ENCODE measurements around the gene ZBTB38. TPM values are rescaled to one million over a fixed set of nuclear protein-coding genes. Genes with fewer than 3 reads are reported as not detected.

ZBTB38 gene
- total and polyA plus RNA-seq, 10 donors: 4.8 to 122 (median 58.5) TPM

DNA sequence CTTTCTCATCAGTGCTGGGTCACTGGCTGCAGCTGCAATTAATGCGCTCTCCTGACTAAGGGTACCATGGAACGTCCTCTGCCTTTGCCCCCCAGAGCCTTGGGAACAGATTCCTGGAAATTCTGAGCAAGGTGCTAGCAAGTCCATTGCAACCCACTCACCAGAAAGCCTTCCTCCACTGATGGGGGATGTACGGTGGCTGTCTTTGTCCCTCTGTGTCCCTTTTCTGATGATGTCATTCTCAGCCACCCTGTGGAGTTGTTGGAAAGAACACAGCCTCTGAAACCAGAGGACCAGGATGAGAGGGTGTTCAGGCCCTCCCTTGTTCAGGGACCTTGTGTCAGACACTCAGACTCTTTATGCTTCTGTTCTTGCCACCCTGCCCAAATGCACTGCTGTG, 38.1 kb upstream of the ZBTB38 start:
- no peak overlapping the region for H3K4me3 ChIP-seq
- no peak for DNase-seq
- no peak for TF ChIP-seq POLR2AphosphoS5 (IDR thresholded peaks at IDR 0.05)
- TF ChIP-seq, protein P1, sequence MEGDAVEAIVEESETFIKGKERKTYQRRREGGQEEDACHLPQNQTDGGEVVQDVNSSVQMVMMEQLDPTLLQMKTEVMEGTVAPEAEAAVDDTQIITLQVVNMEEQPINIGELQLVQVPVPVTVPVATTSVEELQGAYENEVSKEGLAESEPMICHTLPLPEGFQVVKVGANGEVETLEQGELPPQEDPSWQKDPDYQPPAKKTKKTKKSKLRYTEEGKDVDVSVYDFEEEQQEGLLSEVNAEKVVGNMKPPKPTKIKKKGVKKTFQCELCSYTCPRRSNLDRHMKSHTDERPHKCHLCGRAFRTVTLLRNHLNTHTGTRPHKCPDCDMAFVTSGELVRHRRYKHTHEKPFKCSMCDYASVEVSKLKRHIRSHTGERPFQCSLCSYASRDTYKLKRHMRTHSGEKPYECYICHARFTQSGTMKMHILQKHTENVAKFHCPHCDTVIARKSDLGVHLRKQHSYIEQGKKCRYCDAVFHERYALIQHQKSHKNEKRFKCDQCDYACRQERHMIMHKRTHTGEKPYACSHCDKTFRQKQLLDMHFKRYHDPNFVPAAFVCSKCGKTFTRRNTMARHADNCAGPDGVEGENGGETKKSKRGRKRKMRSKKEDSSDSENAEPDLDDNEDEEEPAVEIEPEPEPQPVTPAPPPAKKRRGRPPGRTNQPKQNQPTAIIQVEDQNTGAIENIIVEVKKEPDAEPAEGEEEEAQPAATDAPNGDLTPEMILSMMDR (IDR thresholded peaks at IDR 0.05 in 8 of 11, conservative IDR thresholded peaks at IDR 0.05 in 3 of 11): no peak
- intact Hi-C loops (cut with DNase I; ENCODE audit: low total_unique reads): no loop called here
- H3K9me3 ChIP-seq: no peaks in the 10 kb centered on the region
- no peaks in the 10 kb centered on the region for H3K4me1 ChIP-seq
- no peaks in the 10 kb centered on the region for H3K36me3 ChIP-seq
- H3K27me3 ChIP-seq (replicated peaks in 1 of 7): no peaks in the 10 kb centered on the region
- H3K27ac ChIP-seq: no peak overlapping the region
- WGBS, 5 donors: 91 to 100% (median 94%) methylated on average over 3 of the region's 3 CpGs

DNA sequence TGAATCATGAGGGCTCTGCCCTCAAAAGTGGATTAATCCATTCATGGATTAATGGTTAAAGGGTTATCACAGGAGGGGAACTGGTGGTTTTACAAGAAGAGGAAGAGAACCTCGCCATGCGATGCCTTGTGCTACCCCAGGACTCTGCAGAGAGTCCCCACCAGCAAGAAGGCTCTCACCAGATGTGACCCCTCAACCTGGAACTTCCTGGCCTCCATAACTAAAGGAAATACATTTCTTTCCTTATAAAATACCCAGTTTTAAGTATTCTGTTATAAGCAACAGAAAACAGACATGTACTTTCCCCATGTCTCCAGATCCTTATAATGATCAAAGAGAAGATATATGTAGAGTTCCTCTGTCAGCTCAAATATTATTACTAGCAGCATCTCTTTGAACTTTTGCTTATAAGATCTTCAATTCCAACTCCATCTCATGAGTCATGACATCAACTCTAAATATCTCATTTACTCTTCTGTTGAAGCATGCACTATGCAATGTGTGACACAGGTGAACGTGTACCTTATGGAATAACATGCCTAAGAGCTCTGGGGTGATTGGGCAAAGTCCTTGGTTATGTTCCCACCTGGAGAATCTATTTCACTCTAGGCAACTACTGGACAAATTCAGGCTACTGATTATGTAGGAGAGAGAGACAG, 37.5 kb upstream of the ZBTB38 start:
- TF ChIP-seq, protein P1 (IDR thresholded peaks at IDR 0.05 in 8 of 11, conservative IDR thresholded peaks at IDR 0.05 in 3 of 11): no peak
- TF ChIP-seq POLR2AphosphoS5 (IDR thresholded peaks at IDR 0.05): no peak
- TF ChIP-seq POLR2A (IDR thresholded peaks at IDR 0.05): no peak
- intact Hi-C loops (cut with DNase I; ENCODE audit: low total_unique reads): no loop called here
- WGBS, 5 donors: 58 to 86% (median 76%) methylated on average over 3 of the region's 3 CpGs
- Histone ChIP-seq H3K36me3 (no peaks in the 10 kb centered on the region), H3K9me3 (no peaks in the 10 kb centered on the region), H3K4me3 (no peak overlapping the region), H3K4me1 (no peaks in the 10 kb centered on the region), H3K27ac (no peak overlapping the region), H3K27me3 (replicated peaks in 1 of 7) (no peaks in the 10 kb centered on the region)
- no peak for DNase-seq

DNA sequence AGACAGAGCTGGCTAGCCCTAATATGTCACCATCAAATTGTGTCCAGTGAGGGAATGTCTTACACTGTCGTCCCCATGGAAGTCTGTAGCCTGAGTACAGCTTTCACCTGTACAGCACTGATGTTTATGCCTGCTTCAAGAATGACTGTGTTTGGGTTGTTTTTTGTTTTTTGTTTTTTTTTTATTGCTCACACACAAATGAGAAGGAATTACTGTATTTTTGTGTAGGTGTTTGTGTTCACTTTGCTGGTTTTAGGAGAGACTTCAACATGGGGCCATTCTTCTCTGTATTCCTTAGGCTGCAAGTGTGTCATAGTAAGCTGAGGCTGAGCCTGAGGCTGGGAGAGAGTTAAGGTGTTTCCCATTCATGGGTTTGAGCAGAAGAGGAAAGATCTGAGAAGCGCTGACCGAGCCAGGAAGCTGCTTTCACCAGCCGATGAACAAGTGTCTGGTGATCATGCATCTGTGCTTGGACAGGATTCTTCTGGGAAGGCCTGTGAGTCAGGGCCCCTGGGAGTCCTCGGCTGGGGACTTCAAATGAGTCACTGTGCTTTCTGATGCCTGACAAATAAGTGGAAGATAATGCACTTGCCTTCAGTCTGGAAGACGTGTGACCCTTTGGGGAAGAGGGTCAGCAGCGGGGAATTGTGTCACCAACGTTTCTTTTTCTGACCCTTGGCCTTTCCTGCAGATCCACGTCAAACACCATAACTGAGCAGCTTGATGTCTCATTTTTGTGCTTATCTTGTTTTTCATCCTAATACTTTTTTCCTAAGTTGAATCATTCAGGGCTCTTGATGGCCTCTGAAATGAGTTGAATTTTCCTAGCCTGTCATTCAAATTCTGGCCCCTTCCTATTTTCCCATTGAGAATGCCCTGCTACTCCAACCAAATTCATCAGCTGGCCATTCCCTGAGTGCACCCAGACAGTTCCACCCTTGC, 36.7 kb upstream of the ZBTB38 start:
- Histone ChIP-seq H3K4me3 (no peak overlapping the region), H3K27ac (no peak overlapping the region), H3K27me3 (replicated peaks in 1 of 7) (no peaks in the 10 kb centered on the region), H3K4me1 (peaks cover 0 to 2% (median 0%) of the 10 kb centered on the region in 6 donors), H3K9me3 (no peaks in the 10 kb centered on the region), H3K36me3 (no peaks in the 10 kb centered on the region)
- WGBS, 5 donors: 67 to 76% (median 75%) methylated on average over 9 of the region's 9 CpGs
- intact Hi-C loops (cut with DNase I; ENCODE audit: low total_unique reads): no loop called here
- no peak for TF ChIP-seq POLR2A (IDR thresholded peaks at IDR 0.05)
- TF ChIP-seq POLR2AphosphoS5 (IDR thresholded peaks at IDR 0.05): no peak
- TF ChIP-seq, protein P1 (IDR thresholded peaks at IDR 0.05 in 8 of 11, conservative IDR thresholded peaks at IDR 0.05 in 3 of 11): no peak
- no peak for DNase-seq

DNA sequence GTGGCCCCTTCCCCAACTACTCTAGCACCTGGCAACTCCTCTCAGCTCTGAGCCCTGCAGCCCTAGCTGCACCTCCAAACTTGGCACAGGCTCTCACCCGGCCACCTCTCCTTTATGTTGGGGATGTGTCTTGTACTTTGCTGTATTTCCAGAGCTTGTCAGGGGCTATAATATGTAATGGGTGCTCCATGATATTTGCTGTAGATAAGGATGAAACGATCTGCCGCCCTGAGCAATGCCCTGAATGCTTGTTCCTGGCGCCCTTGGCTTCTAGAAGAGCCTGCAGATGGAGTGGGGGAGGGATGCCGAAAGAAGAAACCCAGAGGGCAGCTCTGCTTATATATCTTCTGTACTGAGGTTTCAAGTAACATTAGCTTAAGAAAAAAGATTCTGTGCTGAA, 35.9 kb upstream of the ZBTB38 start:
- H3K4me3 ChIP-seq: no peak overlapping the region

More for the DNA sequence above, 35.9 kb upstream of the ZBTB38 start:
- no peaks in the 10 kb centered on the region for H3K27me3 ChIP-seq (replicated peaks in 1 of 7)
- no peaks in the 10 kb centered on the region for H3K9me3 ChIP-seq
- peaks cover 0 to 10% (median 2%) of the 10 kb centered on the region in 6 donors for H3K4me1 ChIP-seq
- no peak for TF ChIP-seq POLR2AphosphoS5 (IDR thresholded peaks at IDR 0.05)
- TF ChIP-seq POLR2A (IDR thresholded peaks at IDR 0.05): no peak
- TF ChIP-seq, protein P1 (IDR thresholded peaks at IDR 0.05 in 8 of 11, conservative IDR thresholded peaks at IDR 0.05 in 3 of 11): no peak
- intact Hi-C loops (cut with DNase I; ENCODE audit: low total_unique reads): no loop called here
- H3K36me3 ChIP-seq: no peaks in the 10 kb centered on the region
- no peak for DNase-seq
- H3K27ac ChIP-seq: no peak overlapping the region
- WGBS, 5 donors: 87 to 94% (median 92%) methylated on average over 5 of the region's 5 CpGs
